Hindlimb muscle (tissue), 1 donor: Measurements from ENCODE around the gene C17orf50. TPM values are rescaled to one million over a fixed set of nuclear protein-coding genes. Genes with fewer than 3 reads are reported as not detected.

Experiments used
- DNase-seq: peaks from one replicate; pipeline ENCODE4 v3.0.0-alpha.2; 2013
- polyA plus RNA-seq: library from polyadenylated mRNA; unstranded; fragments of 120-200 nt; gene quantifications from one replicate; pipeline ENCODE4 v1.2.1, GENCODE V29; 2013; ENCODE audit not compliant: insufficient read length

Gene C17orf50
- polyA plus RNA-seq, 1 donor = not detected

DNA sequence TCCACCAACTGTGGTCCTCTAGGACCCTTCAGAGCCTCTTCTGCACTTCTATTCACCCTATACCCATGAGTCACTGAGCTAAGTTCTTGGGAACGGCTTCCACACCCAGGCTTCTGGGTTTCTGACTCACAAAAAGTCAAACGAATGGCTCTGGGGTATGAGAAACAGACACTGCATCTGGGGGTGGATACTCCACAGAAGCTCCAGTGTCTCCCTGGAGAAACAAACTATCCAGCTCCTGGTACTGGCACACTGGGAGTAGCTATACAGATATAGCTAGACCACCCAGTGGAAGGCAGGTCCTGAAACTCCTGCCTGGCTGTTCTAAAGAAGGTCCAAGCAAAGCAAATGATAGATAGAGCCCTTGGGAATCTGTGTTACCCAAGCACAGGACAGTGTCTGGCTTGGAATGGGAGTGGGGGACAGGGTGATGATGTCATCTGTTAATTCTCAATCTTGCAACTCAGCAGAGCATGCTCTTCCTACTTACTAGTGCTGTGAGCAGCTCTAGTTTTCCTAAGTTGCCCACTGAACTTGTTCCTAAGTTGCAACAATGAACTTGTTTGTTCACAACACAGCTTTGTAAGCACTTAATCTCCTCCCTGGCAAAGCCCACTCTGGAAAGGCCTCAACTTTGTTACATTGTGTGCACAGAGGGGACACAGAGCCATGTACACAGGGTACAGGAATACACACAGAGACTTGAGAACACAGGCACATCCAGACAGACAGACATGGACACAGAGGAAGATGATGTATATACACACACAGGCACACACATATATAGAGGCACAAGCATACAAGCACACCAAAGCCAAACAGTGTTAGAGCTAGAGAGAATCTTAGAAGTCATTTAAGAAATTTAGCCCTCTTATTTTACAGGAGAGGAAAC lies 28.0 kb downstream of the C17orf50 start:
- no peak for DNase-seq

DNA sequence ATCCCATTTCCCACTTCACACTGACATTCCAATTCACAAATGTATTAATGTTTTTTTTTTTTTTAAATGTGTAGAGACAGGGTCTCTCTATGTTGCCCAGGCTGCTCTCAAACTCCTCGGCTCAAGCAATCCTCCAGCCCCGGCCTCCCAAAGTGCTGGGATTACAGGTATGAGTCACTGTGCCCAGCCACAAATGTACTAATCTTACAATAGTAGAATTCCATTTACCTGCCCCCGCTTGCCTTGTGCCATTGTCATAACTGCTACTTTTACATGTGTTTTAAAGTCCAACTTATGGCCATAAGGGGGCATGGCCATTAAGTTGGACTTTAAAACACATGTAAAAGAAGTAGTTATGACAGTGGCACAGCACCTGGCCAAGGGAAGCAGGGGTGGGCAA lies 30.2 kb downstream of the C17orf50 start:
- no peak for DNase-seq

DNA sequence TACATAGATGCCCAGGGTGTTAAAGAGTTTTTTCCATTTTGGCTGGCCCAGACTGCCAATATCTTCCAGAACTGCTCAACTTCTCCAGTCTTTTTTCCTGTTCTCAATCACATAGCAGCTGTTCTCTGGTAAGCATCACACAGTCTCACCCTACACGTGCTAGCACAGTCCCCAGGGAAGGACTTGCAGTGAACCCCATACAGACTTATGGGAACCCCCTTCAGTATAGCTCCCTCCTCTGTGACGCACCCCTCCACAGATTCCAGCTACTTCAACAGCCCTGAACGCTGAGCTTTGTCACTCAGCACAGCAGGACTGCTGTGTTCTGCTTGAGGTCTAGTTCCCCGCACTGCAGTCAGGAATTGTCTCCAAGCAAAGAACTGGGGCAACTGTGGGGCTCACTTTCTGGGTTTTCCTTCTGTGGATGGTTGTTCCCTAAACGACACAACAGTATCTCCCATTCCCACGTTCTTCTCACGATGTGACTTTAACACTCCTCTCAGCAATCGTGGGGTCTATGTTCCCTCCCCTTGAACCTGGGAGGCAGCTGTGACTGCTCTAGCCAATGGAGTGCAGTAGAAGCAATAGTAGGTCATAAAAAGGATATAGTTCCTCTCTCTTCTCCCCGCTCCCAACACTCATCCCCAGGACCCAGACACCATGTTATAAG lies 31.1 kb downstream of the C17orf50 start:
- DNase-seq = no peak

DNA sequence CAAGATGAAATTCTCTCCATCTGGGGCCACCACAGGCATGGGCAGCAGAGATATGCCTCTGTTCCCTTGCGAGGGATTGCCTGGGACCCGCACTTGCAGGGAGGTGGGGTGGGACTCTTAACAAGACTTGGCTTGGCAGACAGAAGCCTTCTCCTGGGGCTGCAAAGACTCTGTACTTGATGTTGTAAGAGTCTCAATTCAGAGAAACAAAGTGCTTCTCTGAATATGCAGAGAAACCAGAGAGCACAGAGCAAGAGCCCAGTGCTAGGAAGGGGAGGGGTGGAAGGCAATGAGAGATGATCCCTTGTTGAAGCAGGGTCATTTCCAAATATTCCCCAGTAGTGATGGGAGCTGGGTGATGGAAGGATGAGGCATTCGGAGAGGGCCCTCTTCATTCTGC lies 32.6 kb downstream of the C17orf50 start:
- DNase-seq = no peak

DNA sequence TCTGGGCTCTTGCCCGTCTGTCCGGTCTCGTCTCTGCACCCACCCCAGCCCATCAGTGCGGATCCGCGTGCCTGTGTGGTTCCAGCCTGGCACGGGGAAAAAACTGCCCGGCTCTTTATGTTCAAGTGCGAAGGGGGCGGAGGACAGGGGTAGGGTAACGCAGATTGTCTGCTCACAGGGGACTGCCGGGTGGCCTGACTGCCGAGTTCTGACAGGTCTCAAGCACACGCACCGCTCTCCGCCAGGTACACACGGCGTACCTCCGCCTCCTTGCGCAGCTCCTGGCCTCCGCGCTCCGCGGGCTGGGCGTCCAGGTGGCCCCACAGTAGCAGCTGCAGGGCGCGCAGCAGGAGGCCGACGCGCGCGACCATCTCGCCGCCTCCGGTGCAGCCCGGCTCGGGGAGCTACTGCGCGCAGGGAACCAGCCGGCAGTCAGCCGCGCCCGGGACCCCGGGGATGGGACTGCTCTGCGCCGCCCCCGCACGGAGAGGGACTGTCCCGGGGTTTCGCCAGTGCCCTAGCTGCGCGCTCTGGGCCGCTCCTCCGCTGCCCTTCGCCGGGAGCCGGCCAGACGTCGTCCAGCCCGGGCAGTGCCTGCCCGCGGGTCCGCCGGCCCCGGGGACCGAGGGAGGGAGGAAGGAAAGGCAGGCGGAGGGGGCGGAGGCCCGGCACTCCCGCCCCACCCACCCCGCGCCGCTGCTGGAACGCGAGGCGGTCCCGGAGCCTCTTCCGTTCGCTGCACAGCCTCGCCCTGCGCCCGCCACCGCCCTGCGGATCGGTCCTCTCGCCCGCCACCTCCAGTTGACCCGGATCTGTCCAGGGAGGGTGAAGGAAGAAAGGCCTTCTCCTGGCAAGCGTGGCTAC lies 34.6 kb downstream of the C17orf50 start, which contains the start of gene MMP28:
TSS of gene MMP28 (minus strand) at position 635 of the 864 bp plus-strand sequence. CDS start at position 371, 264 bp downstream.
- no peak for DNase-seq

DNA sequence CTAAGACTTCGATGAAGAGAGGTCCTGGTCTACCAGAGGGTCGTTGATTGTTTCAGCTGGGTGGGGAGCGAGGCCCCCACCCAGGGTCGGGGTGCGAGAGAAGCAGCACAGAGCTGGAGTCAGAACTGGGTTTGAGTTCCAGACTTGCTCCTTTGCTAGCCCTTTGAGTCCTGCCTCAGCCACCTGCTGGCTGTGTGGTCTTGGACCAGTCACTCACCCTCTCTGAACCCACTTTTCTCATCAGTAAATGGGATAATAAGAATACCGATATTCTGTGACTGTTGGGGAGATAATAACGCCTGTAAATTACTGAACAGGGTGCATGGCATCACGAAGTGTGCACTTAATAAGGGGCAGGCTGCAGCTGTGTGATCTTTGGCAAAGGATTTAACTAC lies 35.2 kb downstream of the C17orf50 start:
- DNase-seq = no peak

DNA sequence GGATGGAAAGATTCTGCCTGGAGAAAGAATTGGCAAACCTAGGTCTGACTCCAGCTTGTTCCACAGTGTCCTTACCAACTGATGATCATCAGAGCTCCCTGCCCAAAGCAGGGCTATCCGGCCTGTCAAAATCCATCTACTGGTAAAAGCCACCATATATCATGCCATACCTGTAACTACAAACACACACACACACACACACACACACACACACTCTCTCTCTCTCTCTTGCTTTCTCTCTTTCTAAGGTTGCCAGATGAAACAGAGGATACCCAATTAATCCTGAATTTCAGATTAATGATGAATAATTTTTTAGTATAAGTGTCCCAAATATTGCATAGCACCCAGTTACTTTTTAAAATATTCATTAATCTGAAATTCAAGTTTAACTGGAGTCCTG lies 36.3 kb downstream of the C17orf50 start:
- DNase-seq = no peak

DNA sequence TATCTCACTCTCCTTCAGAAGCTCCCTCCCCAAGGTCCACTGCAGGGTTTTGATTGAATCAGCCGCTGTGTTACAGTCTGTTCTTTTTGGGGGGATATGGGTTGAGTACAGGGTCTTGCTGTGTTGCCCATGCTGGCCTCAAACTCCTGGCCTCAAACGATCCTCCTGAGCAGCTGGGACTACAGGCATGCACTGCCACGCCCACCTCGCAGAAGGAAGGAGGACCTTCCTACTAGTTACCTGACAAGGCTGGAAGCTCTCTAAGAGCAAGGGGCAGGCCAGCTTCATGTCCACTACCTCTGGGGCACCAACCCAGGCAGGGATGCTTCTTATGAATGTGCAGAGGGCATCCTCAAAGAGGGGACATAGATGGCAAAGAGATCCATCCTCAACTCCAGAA lies 36.7 kb downstream of the C17orf50 start:
- DNase-seq = no peak

DNA sequence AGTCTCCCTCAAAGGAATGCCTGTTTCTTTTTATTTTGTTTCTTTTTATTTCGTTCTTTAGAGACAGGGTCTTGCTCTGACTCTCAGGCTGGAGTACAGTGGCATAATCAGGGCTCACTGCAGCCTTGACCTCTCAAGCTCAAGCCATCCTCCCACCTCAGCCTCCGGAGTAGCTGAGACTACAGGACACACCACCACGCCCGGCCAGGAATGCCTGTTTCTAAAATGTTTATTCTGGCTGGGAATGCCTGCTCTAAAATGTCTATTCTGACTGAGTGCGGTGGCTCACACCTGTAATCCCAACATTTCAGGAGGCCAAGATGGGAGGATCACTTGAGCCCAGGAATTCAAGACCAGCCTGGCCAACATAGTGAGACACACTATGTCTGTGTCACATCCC lies 37.2 kb downstream of the C17orf50 start:
- DNase-seq = no peak

DNA sequence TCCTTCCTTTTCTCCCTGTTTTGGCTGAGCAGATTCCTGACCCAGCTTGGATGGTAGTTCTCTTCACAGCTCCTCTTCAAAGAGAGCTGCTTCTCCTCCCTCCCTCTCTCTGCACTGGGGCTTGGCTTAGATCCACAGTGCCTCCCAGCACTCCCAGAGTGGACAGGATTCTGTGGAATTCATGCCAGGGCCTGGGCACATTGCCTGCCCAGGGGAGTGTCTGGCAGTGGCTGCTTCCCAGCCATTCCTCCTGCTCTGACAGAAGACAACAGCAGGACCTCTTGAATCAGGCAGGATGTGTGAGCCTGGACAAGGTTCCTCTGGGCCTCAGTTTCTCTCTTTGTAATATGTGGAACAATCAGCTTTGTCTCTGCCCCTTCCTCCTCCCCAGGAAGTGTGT lies 39.3 kb downstream of the C17orf50 start:
- peak; percentile 49 for DNase-seq

DNA sequence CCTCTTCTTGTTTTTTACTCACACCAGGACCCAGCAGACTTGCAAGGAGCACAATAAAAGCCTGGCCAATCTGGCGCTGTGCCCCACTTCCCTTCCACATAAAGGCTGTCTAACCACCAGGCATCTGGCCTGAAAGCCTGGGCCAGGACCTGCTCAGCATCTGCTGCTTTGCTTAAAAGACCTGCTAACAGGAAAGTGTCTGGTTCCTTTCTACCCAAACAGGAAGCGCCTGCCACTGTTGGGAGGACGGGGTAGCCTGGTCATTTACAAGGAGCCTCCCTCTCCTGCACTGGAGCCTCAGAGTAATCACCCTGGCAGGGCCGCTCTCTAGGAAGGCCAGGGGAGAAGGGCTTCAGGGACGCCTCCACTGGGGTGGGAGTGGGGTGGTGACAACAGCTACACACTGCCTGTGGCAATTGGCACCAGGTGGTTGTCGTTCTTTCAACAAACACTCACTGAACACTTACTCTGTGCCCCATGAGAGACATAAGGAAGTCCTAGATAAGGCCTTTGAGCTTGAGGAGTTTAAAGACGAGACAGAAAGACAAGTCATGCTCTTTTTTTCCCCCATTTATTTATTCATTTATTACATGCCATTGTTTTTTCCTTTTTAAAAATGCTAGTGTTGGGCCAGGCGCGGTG lies 41.0 kb downstream of the C17orf50 start:
- peak; percentile 65 for DNase-seq

DNA sequence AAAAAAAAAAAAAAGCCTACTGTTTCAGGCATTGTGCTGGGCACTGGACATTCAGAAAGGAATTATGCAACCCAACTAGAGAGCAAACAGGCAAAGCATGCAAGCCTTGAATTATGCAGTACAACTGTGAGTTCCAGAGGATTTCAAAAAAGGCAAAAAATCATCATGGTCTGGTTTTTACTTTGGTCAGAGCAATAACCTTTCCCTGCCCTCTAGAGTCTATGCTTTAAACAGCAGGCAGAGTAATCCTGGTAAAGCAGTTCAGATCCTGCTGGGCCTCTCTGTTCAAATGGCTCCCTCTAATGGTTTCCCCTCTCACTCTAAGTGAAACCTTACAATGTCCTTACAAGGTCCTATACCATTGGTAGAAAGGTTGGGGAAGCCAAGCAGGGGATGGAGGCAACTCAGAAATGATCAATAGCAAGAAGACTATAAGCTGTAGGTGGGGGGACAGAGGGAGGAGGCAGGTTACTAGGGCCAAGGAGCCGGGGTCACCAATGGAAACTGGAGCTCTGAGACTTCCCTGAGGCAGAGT lies 44.0 kb downstream of the C17orf50 start:
- DNase-seq = peak; percentile 76

DNA sequence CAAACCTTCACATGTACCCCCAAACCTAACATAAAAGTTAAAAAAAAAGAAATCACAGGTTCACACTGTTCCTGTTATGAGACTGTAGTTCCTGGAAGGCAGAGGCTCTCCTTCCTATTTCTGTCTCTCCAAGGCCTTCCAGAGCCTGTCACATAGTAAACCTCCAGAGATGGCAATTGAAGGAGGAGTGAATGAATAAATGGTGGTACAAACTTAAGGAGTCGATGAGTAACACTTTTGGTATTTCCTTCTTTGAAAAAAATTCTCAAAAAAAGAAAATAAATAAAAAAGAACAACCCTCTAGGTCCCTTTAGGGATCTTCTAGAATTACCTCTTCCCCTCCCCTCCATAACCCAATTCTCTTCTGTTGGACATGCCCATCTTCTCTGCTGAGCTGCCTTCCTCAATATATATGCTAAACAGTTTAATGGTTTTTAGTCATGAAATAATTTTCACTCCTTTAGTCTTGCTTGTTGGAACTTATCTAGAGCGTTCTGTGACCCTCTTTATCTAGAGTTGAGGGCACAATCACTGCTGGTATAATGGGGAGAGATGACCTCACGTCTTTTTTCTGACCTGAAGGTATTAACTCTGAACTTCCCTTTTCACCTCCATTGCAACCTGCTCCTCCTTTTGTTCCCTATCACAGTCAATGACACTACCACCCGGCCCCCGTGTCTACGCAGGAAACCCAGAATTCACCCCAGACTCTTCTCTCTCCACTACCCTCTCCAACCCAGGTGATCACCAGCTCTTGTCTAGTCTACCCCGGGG lies 46.9 kb downstream of the C17orf50 start:
- DNase-seq = no peak

DNA sequence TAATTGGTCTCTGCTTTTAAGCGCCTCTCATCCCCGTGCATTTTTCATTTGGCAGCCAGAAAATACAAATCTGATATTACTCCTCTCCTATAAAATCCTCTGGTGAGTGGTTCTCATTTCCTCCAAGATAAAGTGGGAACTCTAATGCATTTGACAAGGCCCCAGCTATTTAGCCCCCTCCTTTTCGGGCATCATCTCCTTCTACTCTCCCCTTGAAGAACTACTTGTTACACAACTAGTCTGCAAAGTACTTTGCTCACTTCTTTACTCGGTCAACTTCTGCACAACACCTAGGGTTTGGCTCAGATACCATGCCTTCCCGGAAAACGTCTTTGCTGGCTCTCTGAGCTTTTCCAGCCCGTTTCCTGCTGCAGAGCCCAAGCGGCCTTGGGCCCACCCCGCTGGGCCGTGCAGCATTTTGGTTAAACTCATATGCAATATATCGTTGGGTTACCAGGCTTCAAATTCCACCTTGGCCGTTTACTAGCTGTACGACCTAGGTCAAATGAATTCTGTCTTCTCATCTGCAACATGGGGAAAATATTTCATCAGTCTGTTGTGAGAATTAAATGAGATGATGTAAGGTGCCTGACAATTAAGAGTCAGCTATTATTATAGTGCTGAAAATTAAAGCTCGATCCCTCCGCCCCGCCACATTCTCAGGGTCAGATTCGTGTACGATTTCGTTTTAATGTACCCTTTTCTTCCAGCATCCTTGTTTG lies 47.7 kb downstream of the C17orf50 start:
- DNase-seq = no peak

DNA sequence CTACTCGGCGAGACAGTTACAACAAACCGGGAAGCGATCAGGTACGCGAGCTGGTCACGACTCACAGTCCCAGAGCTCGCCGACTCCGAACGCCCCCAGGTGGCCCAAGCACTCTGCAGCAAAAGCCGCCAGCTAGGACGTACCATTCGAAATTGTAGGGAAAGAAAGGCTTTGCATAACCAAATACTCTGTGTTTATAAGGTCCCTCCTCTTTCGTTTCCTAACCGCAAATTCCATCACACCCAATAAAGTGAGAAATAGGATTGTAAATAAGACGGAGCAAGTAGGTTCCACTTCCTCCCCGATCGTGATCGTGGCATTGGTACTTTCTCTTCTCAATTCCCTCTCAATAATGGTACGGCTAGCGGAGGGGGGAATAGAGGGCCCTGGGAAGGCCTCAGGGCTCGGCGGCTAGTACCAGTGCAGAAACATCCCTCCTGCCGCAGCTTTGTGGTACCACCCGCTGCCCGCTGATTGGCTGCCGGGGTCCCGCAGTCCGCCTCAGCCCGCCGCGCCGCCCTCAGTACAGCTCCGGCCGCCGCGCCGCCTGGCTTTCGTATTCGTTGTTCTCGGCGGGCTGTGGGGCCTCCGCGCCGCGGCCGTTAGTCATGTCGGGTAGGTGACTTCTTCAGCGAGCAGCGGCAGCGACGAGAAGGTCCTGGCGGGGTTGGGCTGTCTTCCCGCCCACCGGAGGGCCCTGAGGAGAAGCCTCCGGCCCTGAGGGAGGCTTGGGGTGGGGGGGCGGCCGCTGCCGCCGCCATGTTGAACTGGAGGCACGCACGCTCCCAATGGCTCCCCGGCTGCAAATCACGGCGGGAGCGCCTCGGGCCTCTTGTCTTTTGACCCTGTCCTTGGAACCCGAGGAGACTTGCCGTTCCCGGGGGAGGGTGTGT lies 48.5 kb downstream of the C17orf50 start, which contains the start of gene TAF15:
TSS of gene TAF15 (plus strand) at position 523 of the 893 bp plus-strand sequence. CDS start at position 609, 86 bp downstream.
- peak; percentile 96 for DNase-seq

DNA sequence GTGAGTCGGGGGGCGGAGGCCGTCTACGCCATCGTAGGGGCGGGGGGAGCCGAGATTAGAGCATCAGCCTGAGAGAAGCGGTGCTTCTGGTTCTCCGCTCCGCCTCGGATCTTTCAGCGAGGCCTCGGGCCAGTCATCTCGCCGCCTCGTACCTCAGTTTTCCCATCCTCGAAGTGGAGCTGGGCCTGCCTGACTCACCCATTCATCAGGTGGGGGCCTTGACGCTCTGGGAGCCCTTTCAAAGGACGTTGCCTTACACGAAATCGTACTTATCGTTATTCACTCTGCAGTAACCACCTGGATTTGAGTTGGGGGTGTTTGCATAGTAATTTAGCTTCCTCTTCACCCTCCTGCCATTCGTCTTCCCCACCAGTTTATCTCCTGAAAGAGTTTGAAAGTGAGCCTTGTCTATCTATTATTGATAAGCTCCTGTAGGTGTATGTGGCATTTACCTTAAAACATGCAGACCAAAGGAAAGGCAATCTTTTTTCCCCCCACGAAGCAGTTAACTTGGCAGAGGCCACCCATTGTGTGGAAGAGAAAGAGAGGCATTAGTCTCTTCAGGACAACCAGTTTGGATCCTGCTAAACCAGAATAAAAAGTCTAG lies 49.3 kb downstream of the C17orf50 start:
- no peak for DNase-seq

DNA sequence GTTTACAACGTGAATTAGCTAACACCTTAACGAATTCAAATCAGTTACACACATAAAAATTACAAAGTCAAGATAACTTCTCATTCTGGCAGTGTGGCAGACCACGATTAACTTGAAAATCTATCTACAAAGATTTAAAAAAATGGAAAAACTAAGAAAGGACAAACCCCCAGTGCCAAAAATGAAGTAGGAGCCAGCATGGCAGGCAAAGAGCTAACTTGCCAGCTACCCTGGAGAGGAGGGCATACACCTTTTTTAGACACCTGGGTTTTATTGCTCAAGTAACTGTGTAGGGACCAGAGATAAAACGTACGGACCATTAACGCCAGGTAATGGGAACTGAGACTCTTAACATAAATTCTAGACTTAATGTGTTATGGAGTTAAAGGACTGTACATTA lies 51.1 kb downstream of the C17orf50 start:
- no peak for DNase-seq

DNA sequence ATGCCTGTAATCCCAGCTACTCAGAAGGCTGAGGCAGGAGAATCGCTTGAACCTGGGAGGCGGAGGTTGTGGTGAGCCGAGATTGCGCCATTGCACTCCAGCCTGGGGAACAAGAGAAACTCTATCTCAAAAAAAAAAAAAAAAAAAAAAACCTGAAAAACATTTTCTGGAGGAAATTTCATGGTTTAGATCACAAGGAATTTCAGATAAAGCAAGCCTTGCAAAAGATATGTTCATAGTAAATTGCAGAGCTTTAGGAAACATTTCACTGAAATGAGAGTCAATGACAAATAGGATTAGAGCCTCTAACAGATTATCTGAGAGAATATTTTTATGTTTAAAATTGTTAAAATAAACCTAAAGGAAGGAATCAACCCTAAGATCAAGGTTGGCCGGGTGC lies 51.8 kb downstream of the C17orf50 start:
- DNase-seq = no peak
